Measurements from ENCODE around the gene ARHGDIA. TPM values are rescaled to one million over a fixed set of nuclear protein-coding genes. Genes with fewer than 3 reads are reported as not detected.

Gene ARHGDIA
- total RNA-seq, 4 donors from 2014 or later = 157 to 202 (median 180) TPM

DNA sequence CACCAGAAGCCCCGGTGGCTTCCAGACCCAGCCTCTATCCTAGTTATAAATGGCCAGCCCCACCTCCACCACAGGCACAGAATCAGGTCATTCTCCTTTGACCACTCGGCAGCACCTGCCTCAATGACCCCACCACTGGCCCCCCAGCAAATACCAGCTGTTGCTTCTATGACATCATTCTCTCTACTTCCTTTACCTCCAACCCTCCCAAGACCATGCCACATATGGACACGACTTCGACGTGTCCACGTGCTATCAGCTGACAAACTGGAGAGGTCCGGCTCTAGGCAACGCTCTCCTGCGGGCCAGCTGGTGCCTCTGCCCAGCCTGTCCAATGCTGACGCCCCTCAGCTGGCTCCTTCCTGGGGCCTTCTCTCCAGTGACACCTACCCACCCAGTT is 14.3 kb upstream of the ARHGDIA start:
- no peaks in the 10 kb centered on the region for H3K9me3 ChIP-seq
- H3K4me1 ChIP-seq = peaks cover 19% of the 10 kb centered on the region
- no peaks in the 10 kb centered on the region for H3K27me3 ChIP-seq
- TF ChIP-seq POLR2AphosphoS5 (IDR thresholded peaks at IDR 0.05) (no peak), EP300 (IDR thresholded peaks at IDR 0.05) (no peak), POLR2A (IDR thresholded peaks at IDR 0.05) (no peak)
- TF ChIP-seq, protein P1, sequence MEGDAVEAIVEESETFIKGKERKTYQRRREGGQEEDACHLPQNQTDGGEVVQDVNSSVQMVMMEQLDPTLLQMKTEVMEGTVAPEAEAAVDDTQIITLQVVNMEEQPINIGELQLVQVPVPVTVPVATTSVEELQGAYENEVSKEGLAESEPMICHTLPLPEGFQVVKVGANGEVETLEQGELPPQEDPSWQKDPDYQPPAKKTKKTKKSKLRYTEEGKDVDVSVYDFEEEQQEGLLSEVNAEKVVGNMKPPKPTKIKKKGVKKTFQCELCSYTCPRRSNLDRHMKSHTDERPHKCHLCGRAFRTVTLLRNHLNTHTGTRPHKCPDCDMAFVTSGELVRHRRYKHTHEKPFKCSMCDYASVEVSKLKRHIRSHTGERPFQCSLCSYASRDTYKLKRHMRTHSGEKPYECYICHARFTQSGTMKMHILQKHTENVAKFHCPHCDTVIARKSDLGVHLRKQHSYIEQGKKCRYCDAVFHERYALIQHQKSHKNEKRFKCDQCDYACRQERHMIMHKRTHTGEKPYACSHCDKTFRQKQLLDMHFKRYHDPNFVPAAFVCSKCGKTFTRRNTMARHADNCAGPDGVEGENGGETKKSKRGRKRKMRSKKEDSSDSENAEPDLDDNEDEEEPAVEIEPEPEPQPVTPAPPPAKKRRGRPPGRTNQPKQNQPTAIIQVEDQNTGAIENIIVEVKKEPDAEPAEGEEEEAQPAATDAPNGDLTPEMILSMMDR (IDR thresholded peaks at IDR 0.05) = no peak
- no peak for DNase-seq (ENCODE audit: low spot score in 2 of 2)
- H3K36me3 ChIP-seq = peaks cover 78% of the 10 kb centered on the region
- H3K27ac ChIP-seq = peak overlapping the region; percentile 36
- WGBS = 87% methylated on average over 8 of the region's 10 CpGs
- H3K4me3 ChIP-seq = no peak overlapping the region

DNA sequence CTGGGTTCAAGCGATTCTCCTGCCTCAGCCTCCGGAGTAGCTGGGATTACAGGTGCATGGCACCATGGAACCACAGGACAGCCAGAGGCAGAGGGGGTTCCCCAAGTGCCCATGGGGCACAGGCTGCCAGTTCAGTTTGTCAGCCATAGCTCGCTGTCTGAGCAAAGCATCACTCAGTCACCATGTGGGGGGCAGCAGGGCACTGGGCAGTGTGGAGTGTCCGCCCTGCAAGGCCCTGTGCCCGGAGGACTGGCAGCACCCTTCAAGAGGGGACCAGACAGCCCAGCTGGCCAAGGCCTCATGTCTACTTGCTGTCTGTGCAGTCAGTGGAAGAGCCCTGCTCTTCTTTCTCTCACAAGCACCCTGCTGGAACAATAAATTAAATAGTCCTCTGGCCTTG is 13.8 kb upstream of the ARHGDIA start:
- no peak for TF ChIP-seq POLR2AphosphoS5 (IDR thresholded peaks at IDR 0.05)
- no peak for TF ChIP-seq POLR2A (IDR thresholded peaks at IDR 0.05)
- TF ChIP-seq, protein P1 (IDR thresholded peaks at IDR 0.05) = no peak
- TF ChIP-seq EP300 (IDR thresholded peaks at IDR 0.05) = no peak
- Histone ChIP-seq H3K27me3 (no peaks in the 10 kb centered on the region), H3K36me3 (peaks cover 79% of the 10 kb centered on the region), H3K4me3 (no peak overlapping the region), H3K9me3 (no peaks in the 10 kb centered on the region), H3K27ac (no peak overlapping the region), H3K4me1 (peaks cover 15% of the 10 kb centered on the region)
- 94% methylated on average over 5 of the region's 5 CpGs for WGBS
- DNase-seq (ENCODE audit: low spot score in 2 of 2) = peak in 1 of 2 donors; percentile 51

DNA sequence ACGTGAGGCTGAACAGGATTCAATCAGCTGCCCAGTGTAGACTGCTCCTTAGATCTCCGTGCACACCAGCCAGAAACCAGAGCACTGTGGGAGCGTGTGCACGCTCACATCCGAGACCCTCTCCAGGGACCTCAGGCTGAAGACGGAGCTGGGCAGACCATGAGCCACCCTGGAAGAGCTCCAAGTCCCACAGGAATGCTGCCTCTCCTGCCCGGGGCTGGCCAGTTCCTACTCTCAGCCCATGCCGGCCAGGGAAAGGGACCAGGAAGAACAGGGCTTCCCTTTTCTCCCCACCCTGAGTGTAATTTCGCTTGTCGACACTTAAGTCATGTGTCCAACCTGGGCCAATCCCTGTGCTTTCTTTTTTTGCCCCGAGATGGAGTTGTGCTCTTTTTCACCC is 13.4 kb upstream of the ARHGDIA start:
- H3K27ac ChIP-seq = no peak overlapping the region
- 72% methylated on average over 10 of the region's 11 CpGs for WGBS
- no peaks in the 10 kb centered on the region for H3K9me3 ChIP-seq
- TF ChIP-seq POLR2A (IDR thresholded peaks at IDR 0.05) (no peak), EP300 (IDR thresholded peaks at IDR 0.05) (no peak), POLR2AphosphoS5 (IDR thresholded peaks at IDR 0.05) (no peak)
- TF ChIP-seq, protein P1 (IDR thresholded peaks at IDR 0.05) = no peak
- H3K4me1 ChIP-seq = peaks cover 10% of the 10 kb centered on the region
- no peak overlapping the region for H3K4me3 ChIP-seq
- peaks cover 81% of the 10 kb centered on the region for H3K36me3 ChIP-seq
- DNase-seq (ENCODE audit: low spot score in 2 of 2) = no peak
- H3K27me3 ChIP-seq = no peaks in the 10 kb centered on the region

DNA sequence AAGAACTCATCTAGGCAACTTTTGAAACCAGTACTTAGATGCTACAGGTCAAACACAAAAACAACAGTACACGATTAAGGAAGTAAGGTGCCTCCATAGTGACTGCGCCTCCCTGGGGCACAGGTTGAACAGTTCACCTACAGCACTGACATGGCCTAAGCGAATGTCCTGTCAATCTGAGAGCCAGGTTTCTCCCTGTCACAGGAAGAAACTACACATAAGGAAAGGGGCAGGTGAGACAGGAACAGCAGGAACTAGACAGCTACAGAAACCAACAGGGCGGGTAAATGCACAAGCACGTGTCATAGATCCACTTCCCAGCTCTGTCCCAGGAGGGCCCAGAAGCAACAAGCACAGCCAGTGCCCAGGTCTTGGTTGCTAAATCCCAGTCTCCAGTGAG is 8.0 kb upstream of the ARHGDIA start:
- H3K4me1 ChIP-seq = no peaks in the 10 kb centered on the region
- H3K4me3 ChIP-seq = no peak overlapping the region
- no peaks in the 10 kb centered on the region for H3K27me3 ChIP-seq
- DNase-seq (ENCODE audit: low spot score in 2 of 2) = no peak
- peaks cover 35% of the 10 kb centered on the region for H3K36me3 ChIP-seq
- WGBS = 87% methylated on average over 5 of the region's 5 CpGs
- no peaks in the 10 kb centered on the region for H3K9me3 ChIP-seq
- TF ChIP-seq EP300 (IDR thresholded peaks at IDR 0.05) = no peak
- no peak for TF ChIP-seq POLR2A (IDR thresholded peaks at IDR 0.05)
- no peak for TF ChIP-seq POLR2AphosphoS5 (IDR thresholded peaks at IDR 0.05)
- TF ChIP-seq, protein P1 (IDR thresholded peaks at IDR 0.05) = no peak
- no peak overlapping the region for H3K27ac ChIP-seq

DNA sequence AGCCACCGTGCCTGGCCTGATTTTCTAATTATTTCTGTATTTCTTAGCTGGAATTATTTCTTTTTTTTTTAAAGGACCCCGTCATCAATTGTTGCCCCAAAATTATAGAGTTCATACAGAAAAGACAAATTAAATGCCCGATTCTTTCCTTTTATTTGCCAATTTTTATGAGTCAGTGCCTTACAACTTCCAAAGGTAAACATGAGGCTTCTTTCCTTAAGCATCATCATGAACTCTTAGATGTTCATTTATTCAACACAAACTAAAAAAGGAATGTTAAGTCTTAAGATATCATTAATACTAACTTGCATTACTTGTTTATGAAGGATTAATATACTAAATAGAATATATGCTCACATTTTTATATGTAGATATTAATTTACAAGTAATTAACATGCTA is 7.2 kb upstream of the ARHGDIA start:
- Histone ChIP-seq H3K4me1 (no peaks in the 10 kb centered on the region), H3K27me3 (no peaks in the 10 kb centered on the region), H3K4me3 (no peak overlapping the region), H3K27ac (no peak overlapping the region), H3K36me3 (peaks cover 27% of the 10 kb centered on the region), H3K9me3 (no peaks in the 10 kb centered on the region)
- 90% methylated on average over 3 of the region's 3 CpGs for WGBS
- no peak for TF ChIP-seq POLR2A (IDR thresholded peaks at IDR 0.05)
- TF ChIP-seq, protein P1 (IDR thresholded peaks at IDR 0.05) = no peak
- no peak for TF ChIP-seq POLR2AphosphoS5 (IDR thresholded peaks at IDR 0.05)
- TF ChIP-seq EP300 (IDR thresholded peaks at IDR 0.05) = no peak
- no peak for DNase-seq (ENCODE audit: low spot score in 2 of 2)
